ENCODE measurements around the gene HYPK.
"Not testable (repeated sequence)": the region's sequence is repeated elsewhere in the genome, so short reads cannot be mapped to it uniquely, and the experiment has no call there.

DNA sequence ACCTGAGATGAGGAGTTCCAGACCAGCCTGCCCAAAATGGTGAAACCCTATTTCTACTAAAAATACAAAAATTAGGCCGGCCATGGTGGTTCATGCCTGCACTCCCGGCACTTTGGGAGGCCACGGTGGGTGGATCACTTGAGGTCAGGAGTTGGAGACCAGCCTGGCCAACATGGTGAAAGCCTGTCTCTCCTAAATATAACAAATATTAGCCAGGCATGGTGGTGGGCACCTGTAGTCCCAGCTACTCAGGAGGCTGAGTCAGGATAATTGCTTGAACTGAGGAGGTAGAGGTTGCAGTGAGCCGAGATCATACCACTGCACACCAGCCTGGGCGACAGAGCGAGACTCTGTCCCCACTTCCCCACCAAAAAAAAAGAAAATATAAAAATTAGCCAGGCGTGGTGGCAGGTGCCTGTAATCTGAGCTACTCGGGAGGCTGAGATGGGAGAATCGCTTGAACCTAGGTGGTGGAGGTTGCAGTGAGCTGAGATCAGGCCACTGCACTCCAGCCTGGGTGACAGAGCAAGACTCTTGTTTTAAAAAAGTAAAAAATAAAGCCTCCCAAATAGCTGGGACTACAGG is 30.4 kb downstream of the HYPK start:
- TF ChIP-seq, protein P1, sequence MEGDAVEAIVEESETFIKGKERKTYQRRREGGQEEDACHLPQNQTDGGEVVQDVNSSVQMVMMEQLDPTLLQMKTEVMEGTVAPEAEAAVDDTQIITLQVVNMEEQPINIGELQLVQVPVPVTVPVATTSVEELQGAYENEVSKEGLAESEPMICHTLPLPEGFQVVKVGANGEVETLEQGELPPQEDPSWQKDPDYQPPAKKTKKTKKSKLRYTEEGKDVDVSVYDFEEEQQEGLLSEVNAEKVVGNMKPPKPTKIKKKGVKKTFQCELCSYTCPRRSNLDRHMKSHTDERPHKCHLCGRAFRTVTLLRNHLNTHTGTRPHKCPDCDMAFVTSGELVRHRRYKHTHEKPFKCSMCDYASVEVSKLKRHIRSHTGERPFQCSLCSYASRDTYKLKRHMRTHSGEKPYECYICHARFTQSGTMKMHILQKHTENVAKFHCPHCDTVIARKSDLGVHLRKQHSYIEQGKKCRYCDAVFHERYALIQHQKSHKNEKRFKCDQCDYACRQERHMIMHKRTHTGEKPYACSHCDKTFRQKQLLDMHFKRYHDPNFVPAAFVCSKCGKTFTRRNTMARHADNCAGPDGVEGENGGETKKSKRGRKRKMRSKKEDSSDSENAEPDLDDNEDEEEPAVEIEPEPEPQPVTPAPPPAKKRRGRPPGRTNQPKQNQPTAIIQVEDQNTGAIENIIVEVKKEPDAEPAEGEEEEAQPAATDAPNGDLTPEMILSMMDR (IDR thresholded peaks at IDR 0.05): not testable (repeated sequence)
- not testable (repeated sequence) for TF ChIP-seq POLR2A (IDR thresholded peaks at IDR 0.05)

All from Peyer's patch (tissue), 4 donors.